ENCODE measurements around the gene DCAF4.

DNA sequence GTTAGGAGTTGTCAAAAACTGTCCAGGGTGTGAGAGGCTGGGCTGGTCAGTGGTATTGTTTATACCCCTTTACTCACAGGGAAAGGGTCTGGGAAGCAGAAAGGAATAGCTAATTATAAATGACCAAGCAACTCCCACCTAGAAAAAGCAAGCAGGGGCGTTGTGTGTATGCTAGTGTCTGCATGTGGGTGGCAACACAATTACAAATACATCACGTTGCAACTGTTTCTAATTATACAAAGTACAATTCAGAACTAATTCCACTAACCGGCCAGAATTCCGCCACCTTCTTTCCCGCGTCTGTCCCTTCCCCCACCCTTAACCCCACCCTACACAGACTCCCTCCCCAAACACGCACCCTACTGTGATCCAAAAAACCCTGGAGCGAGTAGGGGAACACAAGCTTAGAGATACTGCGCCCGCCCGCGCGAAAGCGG is 34.6 kb upstream of the DCAF4 start:
- TF ChIP-seq, protein P1, sequence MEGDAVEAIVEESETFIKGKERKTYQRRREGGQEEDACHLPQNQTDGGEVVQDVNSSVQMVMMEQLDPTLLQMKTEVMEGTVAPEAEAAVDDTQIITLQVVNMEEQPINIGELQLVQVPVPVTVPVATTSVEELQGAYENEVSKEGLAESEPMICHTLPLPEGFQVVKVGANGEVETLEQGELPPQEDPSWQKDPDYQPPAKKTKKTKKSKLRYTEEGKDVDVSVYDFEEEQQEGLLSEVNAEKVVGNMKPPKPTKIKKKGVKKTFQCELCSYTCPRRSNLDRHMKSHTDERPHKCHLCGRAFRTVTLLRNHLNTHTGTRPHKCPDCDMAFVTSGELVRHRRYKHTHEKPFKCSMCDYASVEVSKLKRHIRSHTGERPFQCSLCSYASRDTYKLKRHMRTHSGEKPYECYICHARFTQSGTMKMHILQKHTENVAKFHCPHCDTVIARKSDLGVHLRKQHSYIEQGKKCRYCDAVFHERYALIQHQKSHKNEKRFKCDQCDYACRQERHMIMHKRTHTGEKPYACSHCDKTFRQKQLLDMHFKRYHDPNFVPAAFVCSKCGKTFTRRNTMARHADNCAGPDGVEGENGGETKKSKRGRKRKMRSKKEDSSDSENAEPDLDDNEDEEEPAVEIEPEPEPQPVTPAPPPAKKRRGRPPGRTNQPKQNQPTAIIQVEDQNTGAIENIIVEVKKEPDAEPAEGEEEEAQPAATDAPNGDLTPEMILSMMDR (IDR thresholded peaks at IDR 0.05): no peak
- TF ChIP-seq POLR2A (IDR thresholded peaks at IDR 0.05): no peak

Data from testis (tissue), 2 donors.